Gastroesophageal sphincter (tissue), 3 donors: ENCODE measurements around the gene ATAD2B.

Source experiments
- POLR2A ChIP-seq, 2 donors: fragments of 450-650 bp; IDR thresholded peaks; one replicate each; pipeline ENCODE4 v1.6.1; 2017; ENCODE audit warnings: antibody characterized with exemption in 2 of 2, mild to moderate bottlenecking in 2 of 2, moderate library complexity in 1 of 2
- TF ChIP-seq, protein P1 (sequence below), 4 experiments: fragments of 200-600 bp in 2 of 4; fragments of 450-650 bp in 2 of 4; sonication (generic) in 1 of 4; IDR thresholded peaks; one replicate each; pipeline ENCODE4 v1.5.1; 2017 to 2019; ENCODE audit warnings: antibody characterized with exemption in 4 of 4, mild to moderate bottlenecking in 2 of 4, moderate library complexity in 2 of 4

DNA sequence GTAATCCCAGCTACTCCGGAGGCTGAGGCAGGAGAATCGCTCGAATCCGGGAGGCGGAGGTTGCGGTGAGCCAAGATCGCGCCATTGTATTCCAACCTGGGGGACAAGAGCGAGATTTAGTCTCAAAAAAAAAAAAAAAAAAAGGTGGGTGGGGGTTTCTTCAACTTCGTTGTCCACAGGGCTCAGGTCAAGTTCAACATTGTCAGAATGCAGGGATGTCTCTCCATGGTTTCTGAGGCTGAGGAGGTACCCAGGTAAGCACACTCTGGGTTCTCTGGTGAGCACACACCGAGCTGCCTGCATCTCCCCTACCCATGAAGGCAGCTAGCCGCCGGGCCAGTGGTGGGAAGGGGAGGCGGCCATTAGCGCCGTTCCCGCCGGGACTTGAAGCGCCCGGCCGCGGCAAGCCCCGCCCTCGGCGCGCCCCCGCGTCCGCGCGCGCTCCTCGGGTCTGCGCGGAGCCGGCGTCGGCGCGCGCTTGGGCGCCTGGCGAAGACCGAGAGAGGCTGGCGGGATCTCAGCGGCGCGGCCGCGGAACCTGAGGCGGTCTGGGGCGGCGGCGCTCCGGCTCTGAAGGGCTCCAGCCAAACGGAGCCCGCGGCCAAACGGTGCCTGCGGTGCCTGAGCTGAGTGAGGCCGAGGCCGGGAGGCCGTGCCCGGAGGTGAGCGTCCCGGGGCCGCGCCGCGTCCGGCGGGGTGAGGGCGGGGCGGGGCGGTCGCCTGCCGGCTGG, 13.2 kb upstream of the ATAD2B start, which contains the start of gene UBXN2A:
- peak; percentile 86 to 92 for TF ChIP-seq POLR2A (IDR thresholded peaks at IDR 0.05)
- TF ChIP-seq, protein P1, sequence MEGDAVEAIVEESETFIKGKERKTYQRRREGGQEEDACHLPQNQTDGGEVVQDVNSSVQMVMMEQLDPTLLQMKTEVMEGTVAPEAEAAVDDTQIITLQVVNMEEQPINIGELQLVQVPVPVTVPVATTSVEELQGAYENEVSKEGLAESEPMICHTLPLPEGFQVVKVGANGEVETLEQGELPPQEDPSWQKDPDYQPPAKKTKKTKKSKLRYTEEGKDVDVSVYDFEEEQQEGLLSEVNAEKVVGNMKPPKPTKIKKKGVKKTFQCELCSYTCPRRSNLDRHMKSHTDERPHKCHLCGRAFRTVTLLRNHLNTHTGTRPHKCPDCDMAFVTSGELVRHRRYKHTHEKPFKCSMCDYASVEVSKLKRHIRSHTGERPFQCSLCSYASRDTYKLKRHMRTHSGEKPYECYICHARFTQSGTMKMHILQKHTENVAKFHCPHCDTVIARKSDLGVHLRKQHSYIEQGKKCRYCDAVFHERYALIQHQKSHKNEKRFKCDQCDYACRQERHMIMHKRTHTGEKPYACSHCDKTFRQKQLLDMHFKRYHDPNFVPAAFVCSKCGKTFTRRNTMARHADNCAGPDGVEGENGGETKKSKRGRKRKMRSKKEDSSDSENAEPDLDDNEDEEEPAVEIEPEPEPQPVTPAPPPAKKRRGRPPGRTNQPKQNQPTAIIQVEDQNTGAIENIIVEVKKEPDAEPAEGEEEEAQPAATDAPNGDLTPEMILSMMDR (IDR thresholded peaks at IDR 0.05) = no peak
